Hair follicle dermal papilla cell (primary cell): ENCODE results near the gene FAM107B. TPM values are rescaled to one million over a fixed set of nuclear protein-coding genes. Genes with fewer than 3 reads are reported as not detected.

Source experiments
- small RNA-seq: library from RNA; depleted of rRNA; stranded (forward); fragments of <200 nt; gene quantifications from one replicate; pipeline ENCODE3, GENCODE V24; 2012
- total RNA-seq: library from RNA; depleted of rRNA; stranded (reverse); fragments of >200 nt; gene quantifications from 2 replicates; pipeline ENCODE4 v1.2.3, GENCODE V29; 2012

The FAM107B gene
- 2.3 and 5.4 TPM in 2 replicates for total RNA-seq

DNA sequence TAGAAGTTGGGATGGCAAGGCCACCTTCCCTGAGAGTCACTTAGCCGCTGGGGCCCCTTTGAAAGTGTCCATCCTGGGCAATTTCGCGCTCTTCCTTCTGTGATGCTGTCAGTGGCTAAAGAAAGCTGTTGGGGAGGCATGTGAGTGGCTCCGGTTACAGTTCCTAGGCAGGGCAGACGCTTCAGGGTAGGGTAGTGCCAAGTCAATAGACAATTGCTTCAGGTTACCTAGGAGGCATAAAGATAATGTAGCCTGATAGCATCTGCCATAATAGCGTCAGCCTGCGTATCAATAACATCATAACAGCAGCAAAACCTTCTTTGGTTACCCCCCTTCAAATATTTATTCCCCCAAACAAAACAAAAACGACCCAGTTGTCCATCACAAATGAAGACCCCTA is at the start of gene FAM107B:
FAM107B (minus strand) TSS at position 101 of the 400 bp plus-strand sequence. CDS start 234 bp downstream, outside the sequence.

Small RNA genes within 50 kb of the gene (small RNA-seq; reads per million reads assigned to genes)
- gene RNA5SP302: 0.33 reads per million

Other genes with a start within 250 kb of the FAM107B start
- 0.24 and 1.9 TPM in 2 replicates for gene CDNF, start 63.1 kb upstream of the FAM107B start, total RNA-seq
- gene HSPA14, start 63.4 kb upstream of the FAM107B start, total RNA-seq: 6.8 and 9.0 TPM in 2 replicates
- gene MSANTD7, start 63.4 kb upstream of the FAM107B start, total RNA-seq: 12.9 and 13.6 TPM in 2 replicates
- 6.8 and 8.6 TPM in 2 replicates for gene SUV39H2, start 104.0 kb upstream of the FAM107B start, total RNA-seq
- 15.1 and 18.6 TPM in 2 replicates for gene DCLRE1C, start 179.2 kb upstream of the FAM107B start, total RNA-seq
- not detected in 2 replicates for gene MEIG1, start 184.5 kb upstream of the FAM107B start, total RNA-seq